HCT116 (cell line): ENCODE results near the gene SLC6A19. TPM values are rescaled to one million over a fixed set of nuclear protein-coding genes. Genes with fewer than 3 reads are reported as not detected.

Experiments
- FOSL1 ChIP-seq: IDR thresholded peaks from 2 replicates; pipeline ENCODE4 v1.6.1; 2012; ENCODE audit warnings: low read depth
- SP1 ChIP-seq: IDR thresholded peaks from 2 replicates; pipeline ENCODE4 v1.6.1; 2012; ENCODE audit warnings: low read depth
- SRF ChIP-seq: IDR thresholded peaks from 2 replicates; pipeline ENCODE4 v1.6.1; 2012; ENCODE audit warnings: low read depth
- YY1 ChIP-seq: IDR thresholded peaks from 2 replicates; pipeline ENCODE4 v1.6.1; 2011; ENCODE audit warnings: low read length, low read depth, moderate library complexity, mild to moderate bottlenecking; ENCODE audit not compliant: insufficient replicate concordance; ENCODE audit errors: extremely low read depth
- total RNA-seq: library from RNA; stranded (reverse); gene quantifications from one replicate; pipeline ENCODE4 v1.2.1, GENCODE V29; 2021; ENCODE audit not compliant: unreplicated experiment
- TF ChIP-seq, protein P1 (sequence below): IDR thresholded peaks from 2 replicates; pipeline ENCODE4 v1.6.1; 2012
- TF ChIP-seq, protein P2 (sequence below): IDR thresholded peaks from 2 replicates; pipeline ENCODE4 v1.6.1; 2012; ENCODE audit warnings: low read depth
- TF ChIP-seq, protein P3 (sequence below), 3 experiments: fragments of 200-600 bp in 1 of 3; sonication (generic) in 1 of 3; IDR thresholded peaks in 2 of 3; conservative IDR thresholded peaks in 1 of 3; 2 replicates each; pipeline ENCODE4 v1.5.1; 2012 to 2017; ENCODE audit warnings: low read depth in 2 of 3, low read length in 2 of 3, antibody characterized with exemption in 1 of 3, borderline replicate concordance in 1 of 3, control low read depth in 1 of 3, mild to moderate bottlenecking in 1 of 3, mixed read lengths in 1 of 3, mixed run types in 1 of 3, moderate library complexity in 1 of 3; ENCODE audit not compliant: insufficient read depth in 1 of 3

Gene SLC6A19
- total RNA-seq, 1 experiment from 2014 or later, result not detected

DNA sequence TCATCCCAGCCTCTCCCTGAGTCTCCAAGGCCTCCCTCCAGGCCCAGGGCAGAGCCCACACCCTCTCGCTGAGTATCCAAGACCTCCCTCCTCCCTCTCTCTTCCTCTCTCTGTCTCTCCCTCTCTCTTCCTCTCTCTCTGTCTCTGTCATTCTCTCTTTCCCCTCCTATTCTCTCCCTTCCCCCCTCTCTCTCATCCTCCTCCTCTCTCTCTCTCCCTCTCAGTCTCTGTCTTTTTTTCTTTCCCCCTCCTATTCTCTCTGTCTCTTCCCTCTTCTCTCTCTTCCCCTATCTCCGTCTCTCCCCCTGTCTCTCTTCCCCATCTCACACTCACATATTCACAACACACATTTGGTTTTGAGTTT lies 8.1 kb downstream of the SLC6A19 start (continued):
- no peak for TF ChIP-seq YY1
- TF ChIP-seq, protein P1, sequence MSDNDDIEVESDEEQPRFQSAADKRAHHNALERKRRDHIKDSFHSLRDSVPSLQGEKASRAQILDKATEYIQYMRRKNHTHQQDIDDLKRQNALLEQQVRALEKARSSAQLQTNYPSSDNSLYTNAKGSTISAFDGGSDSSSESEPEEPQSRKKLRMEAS, result no peak
- no peak for TF ChIP-seq FOSL1
- TF ChIP-seq, protein P2, sequence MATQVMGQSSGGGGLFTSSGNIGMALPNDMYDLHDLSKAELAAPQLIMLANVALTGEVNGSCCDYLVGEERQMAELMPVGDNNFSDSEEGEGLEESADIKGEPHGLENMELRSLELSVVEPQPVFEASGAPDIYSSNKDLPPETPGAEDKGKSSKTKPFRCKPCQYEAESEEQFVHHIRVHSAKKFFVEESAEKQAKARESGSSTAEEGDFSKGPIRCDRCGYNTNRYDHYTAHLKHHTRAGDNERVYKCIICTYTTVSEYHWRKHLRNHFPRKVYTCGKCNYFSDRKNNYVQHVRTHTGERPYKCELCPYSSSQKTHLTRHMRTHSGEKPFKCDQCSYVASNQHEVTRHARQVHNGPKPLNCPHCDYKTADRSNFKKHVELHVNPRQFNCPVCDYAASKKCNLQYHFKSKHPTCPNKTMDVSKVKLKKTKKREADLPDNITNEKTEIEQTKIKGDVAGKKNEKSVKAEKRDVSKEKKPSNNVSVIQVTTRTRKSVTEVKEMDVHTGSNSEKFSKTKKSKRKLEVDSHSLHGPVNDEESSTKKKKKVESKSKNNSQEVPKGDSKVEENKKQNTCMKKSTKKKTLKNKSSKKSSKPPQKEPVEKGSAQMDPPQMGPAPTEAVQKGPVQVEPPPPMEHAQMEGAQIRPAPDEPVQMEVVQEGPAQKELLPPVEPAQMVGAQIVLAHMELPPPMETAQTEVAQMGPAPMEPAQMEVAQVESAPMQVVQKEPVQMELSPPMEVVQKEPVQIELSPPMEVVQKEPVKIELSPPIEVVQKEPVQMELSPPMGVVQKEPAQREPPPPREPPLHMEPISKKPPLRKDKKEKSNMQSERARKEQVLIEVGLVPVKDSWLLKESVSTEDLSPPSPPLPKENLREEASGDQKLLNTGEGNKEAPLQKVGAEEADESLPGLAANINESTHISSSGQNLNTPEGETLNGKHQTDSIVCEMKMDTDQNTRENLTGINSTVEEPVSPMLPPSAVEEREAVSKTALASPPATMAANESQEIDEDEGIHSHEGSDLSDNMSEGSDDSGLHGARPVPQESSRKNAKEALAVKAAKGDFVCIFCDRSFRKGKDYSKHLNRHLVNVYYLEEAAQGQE, result no peak
- no peak for TF ChIP-seq SRF
- TF ChIP-seq, protein P3, sequence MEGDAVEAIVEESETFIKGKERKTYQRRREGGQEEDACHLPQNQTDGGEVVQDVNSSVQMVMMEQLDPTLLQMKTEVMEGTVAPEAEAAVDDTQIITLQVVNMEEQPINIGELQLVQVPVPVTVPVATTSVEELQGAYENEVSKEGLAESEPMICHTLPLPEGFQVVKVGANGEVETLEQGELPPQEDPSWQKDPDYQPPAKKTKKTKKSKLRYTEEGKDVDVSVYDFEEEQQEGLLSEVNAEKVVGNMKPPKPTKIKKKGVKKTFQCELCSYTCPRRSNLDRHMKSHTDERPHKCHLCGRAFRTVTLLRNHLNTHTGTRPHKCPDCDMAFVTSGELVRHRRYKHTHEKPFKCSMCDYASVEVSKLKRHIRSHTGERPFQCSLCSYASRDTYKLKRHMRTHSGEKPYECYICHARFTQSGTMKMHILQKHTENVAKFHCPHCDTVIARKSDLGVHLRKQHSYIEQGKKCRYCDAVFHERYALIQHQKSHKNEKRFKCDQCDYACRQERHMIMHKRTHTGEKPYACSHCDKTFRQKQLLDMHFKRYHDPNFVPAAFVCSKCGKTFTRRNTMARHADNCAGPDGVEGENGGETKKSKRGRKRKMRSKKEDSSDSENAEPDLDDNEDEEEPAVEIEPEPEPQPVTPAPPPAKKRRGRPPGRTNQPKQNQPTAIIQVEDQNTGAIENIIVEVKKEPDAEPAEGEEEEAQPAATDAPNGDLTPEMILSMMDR (IDR thresholded peaks at IDR 0.05 in 2 of 3, conservative IDR thresholded peaks at IDR 0.05 in 1 of 3; ENCODE audit: borderline replicate concordance in 1 of 3, insufficient read depth in 1 of 3, low read depth in 2 of 3, low read length in 2 of 3), result no peak
- TF ChIP-seq SP1, result no peak
